Ovary (tissue), 3 donors: ENCODE data around the gene TPK1.

ENCODE experiments used
- POLR2A ChIP-seq: fragments of 450-650 bp; IDR thresholded peaks from one replicate; pipeline ENCODE4 v1.6.1; 2017; ENCODE audit warnings: antibody characterized with exemption, mild to moderate bottlenecking, moderate library complexity
- TF ChIP-seq, protein P1 (sequence below), 3 donors: fragments of 450-650 bp in 2 of 3; fragments of 200-600 bp in 1 of 3; IDR thresholded peaks; one replicate each; pipeline versions ENCODE4 v1.5.1 to v1.8.0; 2016 to 2022; ENCODE audit warnings: antibody characterized with exemption in 3 of 3, mild to moderate bottlenecking in 1 of 3
- donor health status: DM: no; HTN: no; CAD: no.

- TF ChIP-seq, protein P1, sequence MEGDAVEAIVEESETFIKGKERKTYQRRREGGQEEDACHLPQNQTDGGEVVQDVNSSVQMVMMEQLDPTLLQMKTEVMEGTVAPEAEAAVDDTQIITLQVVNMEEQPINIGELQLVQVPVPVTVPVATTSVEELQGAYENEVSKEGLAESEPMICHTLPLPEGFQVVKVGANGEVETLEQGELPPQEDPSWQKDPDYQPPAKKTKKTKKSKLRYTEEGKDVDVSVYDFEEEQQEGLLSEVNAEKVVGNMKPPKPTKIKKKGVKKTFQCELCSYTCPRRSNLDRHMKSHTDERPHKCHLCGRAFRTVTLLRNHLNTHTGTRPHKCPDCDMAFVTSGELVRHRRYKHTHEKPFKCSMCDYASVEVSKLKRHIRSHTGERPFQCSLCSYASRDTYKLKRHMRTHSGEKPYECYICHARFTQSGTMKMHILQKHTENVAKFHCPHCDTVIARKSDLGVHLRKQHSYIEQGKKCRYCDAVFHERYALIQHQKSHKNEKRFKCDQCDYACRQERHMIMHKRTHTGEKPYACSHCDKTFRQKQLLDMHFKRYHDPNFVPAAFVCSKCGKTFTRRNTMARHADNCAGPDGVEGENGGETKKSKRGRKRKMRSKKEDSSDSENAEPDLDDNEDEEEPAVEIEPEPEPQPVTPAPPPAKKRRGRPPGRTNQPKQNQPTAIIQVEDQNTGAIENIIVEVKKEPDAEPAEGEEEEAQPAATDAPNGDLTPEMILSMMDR (IDR thresholded peaks at IDR 0.05) = no peak
- TF ChIP-seq POLR2A = no peak
These were observed 9.6 kb downstream of the TPK1 start for GRCh38 chr7:144826208-144826607.
